Activated CD4-positive, alpha-beta T cell treated with anti-CD3 and anti-CD28 coated beads, Interleukin-2, amount 50 U/mL, for 16 hours (primary cell): Measurements from ENCODE around the gene OR52E4.

Experiments
- DNase-seq: peaks from one replicate; pipeline ENCODE4 v3.0.0-alpha.2; 2020

The OR52E4 gene

DNA sequence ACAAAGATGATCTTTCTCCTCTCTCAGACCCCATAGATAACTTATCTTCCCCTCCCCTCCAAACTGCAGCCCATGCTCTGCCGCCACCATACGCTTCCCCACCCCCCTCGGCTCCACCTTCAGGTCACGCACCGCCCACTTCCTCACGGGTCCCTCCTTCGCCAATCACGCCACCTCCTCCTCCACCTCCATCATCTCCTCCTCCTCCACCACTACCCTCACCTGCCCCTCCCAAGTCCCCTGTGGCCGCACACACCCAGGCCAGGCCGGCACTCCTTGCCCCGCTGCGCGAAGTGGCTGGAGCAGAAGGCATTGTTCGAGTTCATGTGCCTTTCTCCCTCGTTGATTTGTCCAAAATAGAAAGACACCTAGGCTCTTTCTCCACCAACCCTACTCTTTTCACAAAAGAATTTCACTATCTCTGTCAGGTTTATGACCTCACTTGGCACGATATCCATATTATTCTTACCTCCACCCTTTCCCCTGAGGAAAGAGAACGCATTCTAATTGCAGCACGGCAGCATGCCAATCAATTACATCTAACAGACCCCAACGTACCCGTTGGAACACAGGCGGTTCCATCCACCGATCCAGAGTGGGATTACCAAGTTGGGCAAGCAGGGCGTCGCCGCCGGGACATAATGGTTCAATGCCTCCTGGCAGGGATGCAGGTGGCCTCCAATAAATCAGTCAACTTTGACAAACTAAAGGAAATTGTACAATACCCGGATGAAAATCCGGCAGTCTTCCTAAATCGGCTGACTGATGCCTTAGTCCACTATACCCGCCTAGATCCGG is 49.3 kb downstream of the OR52E4 start:
- no peak for DNase-seq

DNA sequence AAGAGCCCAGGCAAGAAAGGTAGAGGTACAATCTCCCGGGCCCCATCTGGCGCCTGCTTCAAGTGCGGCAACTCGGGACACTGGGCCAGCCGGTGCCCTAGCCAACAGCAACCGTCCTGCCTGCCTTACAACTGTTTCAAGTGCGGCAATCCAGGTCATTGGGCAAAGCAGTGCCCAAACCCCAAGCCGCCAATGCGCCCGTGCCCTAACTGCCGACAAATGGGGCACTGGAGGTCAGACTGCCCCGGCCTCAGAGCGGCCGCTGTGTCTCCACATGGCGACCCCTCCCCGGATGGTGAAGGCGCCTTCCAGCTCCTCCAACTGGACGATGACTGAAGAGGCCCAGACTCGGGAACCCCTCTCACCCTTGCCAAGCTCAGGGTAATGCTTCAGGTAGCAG is 50.2 kb downstream of the OR52E4 start:
- no peak for DNase-seq

DNA sequence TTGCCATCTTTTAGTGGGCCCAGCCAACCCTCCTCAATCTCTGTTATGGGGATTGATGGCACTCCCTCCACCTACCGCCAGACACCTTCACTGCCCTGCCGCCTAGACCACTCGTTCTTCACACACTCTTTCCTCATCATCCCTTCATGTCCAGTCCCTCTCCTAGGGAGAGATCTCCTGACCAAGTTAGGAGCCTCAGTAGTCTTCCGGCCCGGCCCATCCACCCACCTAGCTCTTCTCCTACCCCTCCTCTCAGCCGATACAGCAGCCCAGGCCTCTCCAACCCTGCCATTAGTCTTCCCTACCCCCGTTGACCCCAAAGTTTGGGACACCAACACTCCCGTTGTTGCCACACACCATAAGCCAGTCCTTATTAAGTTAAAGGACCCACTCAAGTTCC is 50.6 kb downstream of the OR52E4 start:
- DNase-seq: no peak

DNA sequence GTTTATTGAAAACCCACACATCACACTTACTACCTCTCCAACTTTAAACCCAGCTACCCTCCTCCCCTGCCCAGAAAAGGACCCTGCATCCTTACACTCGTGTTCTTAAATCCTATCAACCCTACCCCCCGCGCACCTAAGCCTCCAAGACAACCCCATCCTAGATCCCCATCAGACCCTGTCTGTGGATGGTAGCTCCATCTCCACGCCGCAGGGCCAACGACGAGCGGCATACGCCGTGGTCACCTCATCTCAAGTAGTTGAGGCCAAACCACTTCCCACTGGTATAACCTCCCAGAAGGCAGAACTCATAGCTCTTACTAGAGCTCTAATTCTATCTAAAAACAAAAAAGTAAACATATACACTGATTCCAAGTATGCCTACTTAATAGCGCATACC is 52.2 kb downstream of the OR52E4 start:
- DNase-seq: no peak

DNA sequence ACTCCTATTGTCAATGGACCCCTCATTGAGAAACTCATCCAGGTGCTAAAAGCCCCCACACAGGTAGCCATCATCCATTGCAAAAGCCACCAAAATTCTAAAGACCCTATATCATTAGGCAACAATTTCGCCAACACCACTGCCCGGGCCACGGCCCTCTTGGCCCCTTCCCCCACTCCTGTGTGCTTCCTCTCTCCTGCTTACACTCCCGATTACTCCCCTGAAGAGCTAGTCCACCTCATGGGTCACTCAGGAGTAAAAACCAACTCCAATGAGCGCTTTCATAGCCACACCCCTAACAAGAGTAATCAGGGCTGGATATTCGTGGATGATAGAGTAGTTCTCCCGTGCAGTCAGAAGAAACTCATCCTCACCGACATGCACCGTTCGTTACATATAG is 52.7 kb downstream of the OR52E4 start:
- no peak for DNase-seq
